IMR-90 (cell line): ENCODE results near the gene RSF1.

ENCODE experiments used
- BHLHE40 ChIP-seq: fragments of 150-350 bp; IDR thresholded peaks from 2 replicates; pipeline ENCODE4 v1.6.1; 2016; ENCODE audit warnings: mild to moderate bottlenecking, low read depth, low read length
- POLR2A ChIP-seq: IDR thresholded peaks from 2 replicates; pipeline ENCODE4 v1.6.1; 2012; ENCODE audit warnings: mild to moderate bottlenecking, low read depth, low read length
- RAD21 ChIP-seq: IDR thresholded peaks from 2 replicates; pipeline ENCODE4 v1.6.1; 2012; ENCODE audit warnings: low read length, improper control_type of control experiment
- USF2 ChIP-seq: fragments of 150-350 bp; IDR thresholded peaks from 2 replicates; pipeline ENCODE4 v1.6.1; 2017; ENCODE audit warnings: mild to moderate bottlenecking, antibody characterized with exemption, low read length, low read depth
- TF ChIP-seq, protein P1 (sequence below): conservative IDR thresholded peaks from 2 replicates; pipeline ENCODE4 v1.5.1; 2012; ENCODE audit warnings: mild to moderate bottlenecking, low read depth, low read length, improper control_type of control experiment

DNA sequence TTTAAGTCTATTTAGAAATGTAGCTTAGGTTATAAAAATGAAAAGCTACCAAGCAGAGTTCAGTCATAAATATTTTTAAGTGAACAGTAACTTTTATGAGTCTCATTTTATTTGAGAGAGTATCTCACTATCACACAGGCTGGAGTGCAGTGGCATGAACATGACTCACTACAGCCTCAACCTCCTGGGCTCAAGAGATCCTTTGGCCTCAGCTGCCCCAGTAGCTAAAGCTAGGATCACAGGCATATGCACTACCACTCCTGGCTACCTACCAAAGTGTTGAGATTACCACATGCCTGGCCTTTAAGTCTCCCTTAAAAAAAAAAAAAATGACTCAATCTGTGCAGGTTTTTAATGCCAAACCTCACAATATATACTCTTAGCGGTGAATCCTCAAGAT is 148.3 kb downstream of the RSF1 start:
- TF ChIP-seq, protein P1, sequence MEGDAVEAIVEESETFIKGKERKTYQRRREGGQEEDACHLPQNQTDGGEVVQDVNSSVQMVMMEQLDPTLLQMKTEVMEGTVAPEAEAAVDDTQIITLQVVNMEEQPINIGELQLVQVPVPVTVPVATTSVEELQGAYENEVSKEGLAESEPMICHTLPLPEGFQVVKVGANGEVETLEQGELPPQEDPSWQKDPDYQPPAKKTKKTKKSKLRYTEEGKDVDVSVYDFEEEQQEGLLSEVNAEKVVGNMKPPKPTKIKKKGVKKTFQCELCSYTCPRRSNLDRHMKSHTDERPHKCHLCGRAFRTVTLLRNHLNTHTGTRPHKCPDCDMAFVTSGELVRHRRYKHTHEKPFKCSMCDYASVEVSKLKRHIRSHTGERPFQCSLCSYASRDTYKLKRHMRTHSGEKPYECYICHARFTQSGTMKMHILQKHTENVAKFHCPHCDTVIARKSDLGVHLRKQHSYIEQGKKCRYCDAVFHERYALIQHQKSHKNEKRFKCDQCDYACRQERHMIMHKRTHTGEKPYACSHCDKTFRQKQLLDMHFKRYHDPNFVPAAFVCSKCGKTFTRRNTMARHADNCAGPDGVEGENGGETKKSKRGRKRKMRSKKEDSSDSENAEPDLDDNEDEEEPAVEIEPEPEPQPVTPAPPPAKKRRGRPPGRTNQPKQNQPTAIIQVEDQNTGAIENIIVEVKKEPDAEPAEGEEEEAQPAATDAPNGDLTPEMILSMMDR, result no peak
- no peak for TF ChIP-seq POLR2A
- TF ChIP-seq USF2, result no peak
- no peak for TF ChIP-seq RAD21
- TF ChIP-seq BHLHE40, result peak; percentile 29; the same call in 1 of the 2 replicates
